HG03045 (cell line): Measurements from ENCODE around the gene AXIN1.
"Not testable (repeated sequence)": the region's sequence is repeated elsewhere in the genome, so short reads cannot be mapped to it uniquely, and the experiment has no call there.

Experiments
- ATAC-seq: cut with Tn5 transposase; IDR thresholded peaks from one replicate; pipeline ENCODE4 v1.9.1; 2021; ENCODE audit warnings: mild to moderate bottlenecking, moderate library complexity; ENCODE audit not compliant: unreplicated experiment

Gene AXIN1

GRCh38 chr16:381012-381788, 28.7 kb upstream of the AXIN1 start:
- ATAC-seq, result peak; percentile 12

- ATAC-seq, result no peak
Measured at GRCh38 chr16:380762-381011, 28.2 kb upstream of the AXIN1 start.

- no peak for ATAC-seq
Measured at GRCh38 chr16:379961-380761, 27.6 kb upstream of the AXIN1 start.

DNA sequence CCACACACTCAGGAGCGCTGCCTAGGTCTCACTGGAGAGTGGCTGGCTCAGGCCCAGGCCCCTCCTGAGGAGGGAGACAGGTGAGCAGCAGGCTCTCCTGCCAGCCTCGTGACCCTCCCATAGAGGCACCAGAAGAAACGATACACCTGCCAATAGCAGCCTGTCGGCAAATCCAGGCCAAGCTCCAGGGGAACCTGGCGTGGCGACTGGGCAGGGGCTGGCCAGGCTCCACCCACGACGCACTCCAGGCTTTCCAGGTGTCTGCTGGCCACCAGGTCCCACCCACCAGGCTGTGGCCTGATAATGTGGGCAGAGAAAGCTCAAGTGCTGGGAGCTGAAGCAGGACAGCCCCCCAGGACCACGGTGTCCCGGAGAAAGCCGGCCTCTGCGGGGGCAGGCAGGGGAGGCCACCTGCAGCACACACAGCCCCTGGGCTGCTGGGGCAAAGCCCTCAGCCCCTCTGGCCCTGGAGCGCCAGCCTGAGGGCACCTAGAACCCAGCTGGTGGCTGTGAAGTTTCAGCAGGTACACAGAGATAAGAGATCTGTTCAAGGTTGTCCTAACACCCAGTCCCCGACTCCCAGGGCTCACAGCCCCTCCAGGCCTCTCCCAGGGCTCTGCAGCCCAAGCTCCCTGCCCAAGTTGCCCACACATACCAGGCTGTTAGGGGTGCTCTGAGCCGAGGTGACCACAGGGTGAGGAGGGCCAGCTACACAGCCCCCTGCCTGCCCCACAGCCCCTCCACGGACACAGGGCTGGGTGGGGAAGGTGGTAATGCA, 26.8 kb upstream of the AXIN1 start:
- ATAC-seq, result no peak

DNA sequence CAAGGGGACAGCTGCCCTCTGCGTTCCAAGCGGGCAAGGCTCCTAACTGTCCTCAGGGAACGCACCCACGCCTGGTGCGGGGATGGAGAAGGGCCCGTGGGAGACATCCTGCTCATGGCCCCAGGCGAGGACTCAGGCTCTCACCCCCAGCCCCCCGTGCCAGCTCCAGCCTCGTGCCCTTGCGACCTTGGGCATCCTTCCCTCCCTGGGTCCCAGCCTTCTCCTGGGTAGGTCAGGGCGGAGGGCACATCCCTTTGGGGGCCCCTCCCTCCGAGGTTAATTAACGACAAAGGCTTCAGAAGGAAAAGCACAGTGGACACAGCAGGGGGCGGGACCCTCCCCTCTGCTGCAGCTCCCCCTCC, 26.3 kb upstream of the AXIN1 start:
- no peak for ATAC-seq

- ATAC-seq, result not testable (repeated sequence)
Measured at GRCh38 chr16:378113-378820, 25.7 kb upstream of the AXIN1 start.

- ATAC-seq, result no peak
Measured at GRCh38 chr16:377419-377951, 25.0 kb upstream of the AXIN1 start.

DNA sequence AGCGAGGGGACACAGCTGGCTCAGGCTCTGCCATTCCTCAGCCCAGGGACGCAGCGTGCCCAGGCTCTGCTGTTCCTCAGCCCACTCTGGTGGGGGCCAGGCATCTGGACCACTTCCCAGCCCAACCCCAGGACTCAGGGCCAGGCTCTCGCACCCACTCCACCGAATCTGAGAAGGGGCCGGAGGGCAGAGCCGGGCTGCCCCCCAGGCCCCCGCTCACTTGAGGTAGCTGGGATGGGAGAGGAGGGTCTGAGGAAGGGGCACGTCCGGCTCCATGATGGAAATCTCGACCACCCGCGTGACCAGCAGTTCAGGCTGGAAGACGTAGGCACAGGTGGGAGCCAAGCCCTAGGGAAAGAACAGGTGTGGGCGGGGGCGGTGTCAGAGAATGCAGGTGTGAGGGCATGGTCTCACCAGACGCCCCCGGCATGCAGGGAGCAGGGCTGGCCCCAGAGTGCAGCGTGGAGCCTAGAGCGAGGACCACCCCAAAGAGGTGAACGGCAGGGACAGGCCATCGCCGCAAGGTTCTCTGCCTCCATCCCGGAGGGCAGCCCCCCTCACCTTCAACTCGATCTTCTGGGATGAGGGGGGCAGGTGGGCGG, 24.4 kb upstream of the AXIN1 start:
- ATAC-seq, result no peak

DNA sequence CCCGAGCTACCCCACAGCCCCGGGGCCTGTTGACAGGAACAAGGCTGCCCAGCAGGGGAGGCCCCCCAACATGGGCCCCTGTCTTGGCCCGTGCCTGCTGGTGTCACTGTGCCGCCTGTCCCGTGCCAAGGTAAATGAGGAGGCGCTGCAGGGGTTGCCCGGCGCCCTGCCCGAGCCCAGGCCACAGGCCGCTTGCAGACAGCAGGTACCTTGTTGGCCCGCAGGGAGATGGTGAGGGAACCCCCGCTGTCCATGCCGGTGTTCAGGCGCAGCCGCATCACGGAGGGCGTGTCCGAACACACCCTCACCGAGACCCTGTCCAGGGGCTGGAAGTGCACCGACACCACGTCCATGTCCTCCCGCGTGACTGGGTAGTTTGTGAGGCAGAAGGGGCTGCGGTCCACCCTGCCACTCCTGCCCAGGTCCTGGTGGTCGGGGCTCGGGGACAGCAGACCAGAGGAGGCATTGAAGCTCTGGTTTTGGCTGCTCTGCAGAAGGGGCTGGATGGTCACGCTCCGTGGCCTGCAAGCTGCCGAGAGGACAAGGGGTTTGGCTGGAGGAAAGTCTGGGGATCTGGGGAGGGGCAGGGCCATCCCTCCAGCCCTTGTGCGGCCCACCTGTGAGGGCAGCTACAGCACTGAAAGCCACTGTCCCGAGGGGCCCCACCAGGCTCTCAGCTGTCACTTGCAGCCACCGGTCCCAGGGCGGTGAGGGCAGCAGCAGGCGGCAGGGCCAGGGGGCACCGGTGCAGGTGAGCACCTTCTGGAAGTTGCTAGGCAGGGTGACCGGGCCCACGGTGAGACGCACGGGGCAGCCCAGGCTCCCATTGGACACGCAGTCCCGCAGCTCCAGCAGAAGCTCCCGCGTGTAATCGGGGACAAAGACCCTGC, 23.6 kb upstream of the AXIN1 start:
- ATAC-seq, result no peak

- ATAC-seq, result no peak
Measured at GRCh38 chr16:375212-375611, 22.7 kb upstream of the AXIN1 start.

DNA sequence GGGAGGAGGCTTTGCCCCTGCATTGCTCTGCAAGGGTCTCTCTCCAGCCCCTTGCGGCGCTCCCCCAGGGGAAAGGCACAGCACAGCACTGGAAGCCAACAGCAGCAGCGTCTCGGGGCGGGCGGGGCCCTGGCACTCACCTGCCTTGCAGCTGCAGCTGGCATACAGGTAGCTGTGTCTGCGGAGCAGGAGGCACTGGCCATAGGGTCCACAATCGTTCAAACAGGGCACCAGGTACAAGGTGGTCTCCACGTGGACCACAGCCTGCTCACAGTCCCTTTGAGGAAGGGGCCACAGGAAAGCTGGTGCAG, 22.0 kb upstream of the AXIN1 start:
- no peak for ATAC-seq

DNA sequence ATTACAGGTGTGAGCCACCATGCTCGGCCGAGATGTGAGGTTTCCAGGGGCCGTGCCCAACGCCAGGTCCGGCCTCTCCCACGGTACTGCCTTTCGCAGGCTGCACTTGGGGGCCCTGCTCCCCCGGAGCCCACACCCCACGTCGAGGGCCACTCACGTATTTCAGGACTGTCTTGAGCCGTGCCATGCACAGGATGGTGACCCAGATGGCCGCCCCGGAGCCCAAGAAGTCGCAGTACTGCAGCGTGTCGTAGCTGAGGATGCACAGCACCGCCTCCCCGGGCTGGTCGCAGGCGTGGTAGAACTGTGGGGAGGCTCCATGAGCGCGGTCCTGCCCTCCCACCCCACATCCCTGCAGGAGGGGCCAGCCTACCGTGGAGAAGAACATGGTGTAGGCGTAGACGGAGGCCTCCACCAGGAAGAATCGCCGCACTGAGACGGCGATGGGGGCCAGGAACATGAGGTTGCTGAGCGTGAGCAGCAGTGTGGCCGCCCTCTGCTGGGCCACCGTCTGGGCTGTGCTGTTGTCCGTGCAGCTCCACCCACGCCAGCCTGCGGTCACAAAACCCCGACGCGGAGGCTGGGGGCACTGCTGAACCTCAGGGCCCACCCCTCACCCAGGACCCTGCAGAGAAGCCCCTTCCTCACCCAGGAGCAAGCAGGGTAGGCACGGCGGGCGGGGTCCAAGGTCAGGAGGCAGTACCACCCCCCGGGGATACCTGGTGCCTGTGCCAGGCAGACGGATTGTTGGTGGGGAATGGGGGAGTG, 21.5 kb upstream of the AXIN1 start:
- ATAC-seq, result no peak

- no peak for ATAC-seq
Measured at GRCh38 chr16:373020-373598, 20.6 kb upstream of the AXIN1 start.

- ATAC-seq, result no peak
Measured at GRCh38 chr16:372302-372983, 19.9 kb upstream of the AXIN1 start.

DNA sequence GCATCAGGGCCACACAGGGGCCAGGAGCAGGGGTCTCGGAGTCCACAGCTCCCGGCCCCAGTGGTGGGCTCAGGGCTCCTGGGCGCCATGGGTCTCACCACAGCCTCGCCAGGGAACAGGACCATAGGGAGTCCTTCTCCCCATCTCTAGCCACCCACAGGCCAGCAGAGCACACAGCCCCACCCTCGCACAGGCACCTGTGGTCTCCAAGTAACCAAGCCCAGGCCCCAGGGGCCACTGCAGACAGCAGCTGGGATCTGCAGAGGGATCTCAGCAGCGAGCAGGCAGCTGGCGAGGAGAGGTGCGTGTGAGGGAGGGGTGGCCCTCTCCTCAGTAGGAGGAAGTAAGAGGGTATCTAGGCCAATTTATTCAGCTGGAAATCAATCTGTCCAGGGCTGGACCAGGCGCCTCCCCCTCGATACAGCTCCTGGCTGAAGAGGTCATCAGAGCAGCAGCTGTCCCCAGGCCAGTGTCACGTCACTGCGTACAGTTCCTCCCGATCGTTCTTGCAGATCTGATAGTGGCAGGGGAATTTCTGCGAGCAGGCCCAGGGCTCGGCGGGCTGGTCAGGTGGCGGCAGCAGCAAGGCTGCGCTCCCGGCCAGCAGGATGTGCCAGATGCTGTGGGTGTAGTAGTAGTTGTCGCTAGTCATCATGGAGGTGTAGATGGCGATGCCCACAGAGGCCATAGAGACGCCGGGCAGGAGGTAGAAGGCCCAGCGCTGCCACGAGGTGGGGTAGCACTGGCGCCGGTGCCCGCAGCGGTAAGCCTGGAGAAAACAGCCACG, 19.2 kb upstream of the AXIN1 start:
- ATAC-seq, result no peak

DNA sequence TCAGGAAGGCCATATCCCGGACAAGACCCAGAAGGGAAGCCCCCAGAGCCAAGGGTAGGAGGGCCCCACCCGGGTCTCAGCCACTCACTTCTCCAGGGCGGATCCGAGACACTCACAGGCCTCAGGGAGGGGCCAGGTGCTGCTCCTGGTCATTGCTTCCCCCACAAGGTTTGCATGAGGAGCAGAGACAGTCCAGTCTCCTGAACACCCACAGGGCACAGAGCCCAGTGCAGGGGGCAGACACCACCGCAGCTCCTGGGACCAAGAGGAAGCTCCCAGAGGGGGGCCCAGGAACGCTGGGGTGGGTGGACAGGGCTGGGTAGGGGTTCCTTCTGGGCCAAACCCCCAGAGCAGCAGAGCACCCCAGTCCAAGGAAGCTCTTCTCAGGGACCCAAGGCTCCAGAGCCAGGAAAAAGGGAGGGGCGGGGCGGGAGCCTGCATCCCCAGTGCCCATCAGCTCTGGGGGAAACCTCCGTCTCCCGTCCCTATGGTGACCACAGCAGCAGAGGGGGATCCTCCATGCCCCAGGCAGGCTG, 18.5 kb upstream of the AXIN1 start:
- ATAC-seq, result no peak

- peak; percentile 64 for ATAC-seq
Measured at GRCh38 chr16:370443-370842, 17.9 kb upstream of the AXIN1 start, which contains the start of gene MRPL28. Gene MRPL28, minus strand, starts transcription at chr16:370538. Its CDS starts 320 bp downstream, at chr16:370218.
